HG03060 (cell line): ENCODE measurements around the gene STAT5B.
"Not testable (repeated sequence)": the region's sequence is repeated elsewhere in the genome, so short reads cannot be mapped to it uniquely, and the experiment has no call there.

Experiments used
- ATAC-seq: cut with Tn5 transposase; IDR thresholded peaks from one replicate; pipeline ENCODE4 v1.9.1; 2021; ENCODE audit warnings: low read depth, moderate number of reproducible peaks; ENCODE audit not compliant: unreplicated experiment

STAT5B gene

GRCh38 chr17:42276359-42276608, at the start of gene STAT5B:
TSS of gene STAT5B (minus strand) at chr17:42276391. CDS start at chr17:42232127, 44,264 bp downstream.
- ATAC-seq, result no peak

GRCh38 chr17:42325026-42325425, 48.8 kb upstream of the STAT5B start:
- ATAC-seq, result no peak

GRCh38 chr17:42323268-42323773, 47.1 kb upstream of the STAT5B start:
- ATAC-seq, result no peak

DNA sequence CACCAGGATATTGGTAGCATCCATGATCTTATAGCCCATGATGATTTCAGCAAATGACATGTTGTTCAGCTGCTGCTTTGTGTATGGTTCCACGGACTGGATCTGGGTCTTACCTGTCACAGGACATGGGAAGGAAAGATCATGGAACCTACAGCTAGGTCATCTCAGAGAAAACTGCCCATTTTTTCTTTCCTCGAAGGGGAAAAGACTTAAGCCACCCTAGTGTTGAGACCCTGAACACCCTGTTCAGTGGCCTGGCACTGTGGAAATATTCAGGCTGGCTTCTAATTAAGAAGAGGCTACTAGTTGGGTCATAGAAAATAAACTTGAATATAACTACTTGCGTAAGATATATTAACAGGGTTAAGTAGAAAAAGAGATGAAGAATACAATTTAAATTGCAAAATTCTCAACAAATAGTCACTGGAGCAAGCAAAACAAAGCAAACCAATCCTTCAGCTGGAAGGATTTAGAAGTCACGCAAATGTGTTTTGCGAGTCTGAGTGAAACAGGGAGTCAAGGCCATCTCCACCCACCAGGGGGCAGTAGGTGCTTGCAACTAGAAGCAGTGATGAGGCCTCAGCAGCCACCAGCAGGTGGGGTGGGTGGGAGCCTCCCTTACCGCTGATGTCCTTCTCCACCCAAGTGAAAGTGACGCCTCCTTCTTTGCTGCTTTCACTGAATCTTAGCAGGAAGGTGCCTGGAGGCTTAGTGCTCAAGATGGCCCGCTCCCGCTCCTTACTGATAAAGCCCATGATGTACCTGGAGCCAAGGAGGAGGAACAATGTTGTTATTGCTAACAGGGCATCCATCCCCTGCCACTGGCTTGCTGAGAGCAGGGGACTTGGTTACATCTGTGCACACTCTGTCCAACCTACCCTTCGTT, 46.4 kb upstream of the STAT5B start:
- peak; percentile 61 for ATAC-seq

DNA sequence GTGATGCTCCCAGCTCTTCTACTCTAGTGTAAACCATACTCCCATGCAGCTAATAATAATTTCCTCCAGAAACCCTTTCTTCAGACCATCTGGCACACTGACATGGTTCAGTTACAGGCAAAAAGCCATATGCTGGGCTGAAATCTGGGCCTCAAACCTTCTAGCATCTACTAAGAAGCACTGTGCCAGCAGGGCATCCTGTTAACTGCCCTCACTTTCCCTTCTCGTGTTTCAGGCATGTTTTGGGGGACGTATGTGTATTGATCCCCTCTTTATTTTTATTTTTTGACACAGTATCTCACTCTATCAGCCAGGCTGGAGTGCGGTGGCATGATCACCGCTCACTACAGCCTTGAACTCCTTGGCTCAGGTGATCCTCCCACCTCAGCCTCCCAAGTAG, 45.4 kb upstream of the STAT5B start:
- ATAC-seq, result no peak

- ATAC-seq, result not testable (repeated sequence)
Observed at GRCh38 chr17:42317967-42318366, 41.8 kb upstream of the STAT5B start.

GRCh38 chr17:42317266-42317845, 41.2 kb upstream of the STAT5B start:
- ATAC-seq, result no peak

DNA sequence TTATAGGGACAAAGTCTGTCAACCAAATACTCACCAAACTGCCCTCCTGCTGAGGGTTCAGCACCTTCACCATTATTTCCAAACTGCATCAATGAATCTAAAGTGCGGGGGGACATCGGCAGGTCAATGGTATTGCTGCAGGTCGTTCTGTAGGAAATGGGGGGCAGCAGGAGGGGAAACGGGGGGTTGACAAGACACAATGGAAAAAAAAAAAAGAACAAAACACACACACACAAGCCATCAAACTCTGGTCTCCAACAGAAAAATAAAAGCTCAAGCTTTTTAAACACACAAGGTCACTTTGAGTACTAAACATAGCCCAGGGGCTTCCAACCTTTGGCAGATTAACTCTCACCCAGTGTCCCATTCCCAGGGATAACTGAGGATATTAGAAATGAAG, 40.6 kb upstream of the STAT5B start:
- no peak for ATAC-seq

GRCh38 chr17:42315402-42316156, 39.4 kb upstream of the STAT5B start:
- ATAC-seq, result no peak

GRCh38 chr17:42313773-42314566, 37.8 kb upstream of the STAT5B start:
- no peak for ATAC-seq

GRCh38 chr17:42313389-42313772, 37.2 kb upstream of the STAT5B start:
- ATAC-seq, result no peak

DNA sequence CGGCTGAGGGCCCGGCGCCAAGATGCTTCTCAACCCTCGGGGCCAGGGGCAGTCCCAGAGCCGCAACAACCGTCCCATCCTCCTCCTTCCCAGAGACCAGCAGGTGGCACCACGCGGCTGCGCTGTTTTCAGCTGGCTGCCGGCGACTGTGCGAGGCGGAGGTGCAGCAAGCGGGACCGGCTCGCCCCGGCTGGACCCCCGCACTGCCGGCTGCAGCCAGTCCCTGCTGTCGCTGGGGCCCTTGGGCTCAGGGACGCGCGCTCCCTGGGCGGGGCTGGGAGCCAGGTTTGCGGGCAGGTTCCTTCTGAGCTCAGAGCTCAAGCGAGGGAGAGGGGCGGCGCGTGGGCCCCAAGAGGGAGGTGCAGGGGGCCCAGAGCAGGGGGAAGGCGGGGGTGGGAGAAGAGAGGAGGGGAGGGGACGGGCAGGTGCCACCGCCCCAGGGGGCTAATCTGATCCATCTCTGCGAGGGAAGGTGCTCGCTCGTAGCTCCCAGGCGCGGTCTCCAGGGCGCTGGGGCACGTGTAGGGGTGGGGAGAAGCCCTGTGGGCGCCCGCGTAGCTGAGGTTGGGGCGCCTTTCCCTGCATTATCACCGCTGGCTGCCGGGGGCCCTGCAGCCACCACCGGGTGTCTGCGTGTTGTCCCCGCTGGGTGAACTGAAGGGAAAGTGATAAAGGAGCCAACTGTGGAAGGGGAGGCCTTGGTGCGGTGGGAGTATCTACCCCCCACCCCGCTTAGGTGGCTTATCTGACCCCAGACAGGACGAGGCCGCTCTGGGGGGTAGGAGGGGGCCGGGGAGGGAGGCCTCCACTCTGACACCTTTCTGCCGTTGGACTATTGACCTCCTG, 36.3 kb upstream of the STAT5B start:
- no peak for ATAC-seq

GRCh38 chr17:42312035-42312284, 35.8 kb upstream of the STAT5B start:
- ATAC-seq, result no peak

- ATAC-seq, result no peak
Observed at GRCh38 chr17:42311240-42312034, 35.2 kb upstream of the STAT5B start.

DNA sequence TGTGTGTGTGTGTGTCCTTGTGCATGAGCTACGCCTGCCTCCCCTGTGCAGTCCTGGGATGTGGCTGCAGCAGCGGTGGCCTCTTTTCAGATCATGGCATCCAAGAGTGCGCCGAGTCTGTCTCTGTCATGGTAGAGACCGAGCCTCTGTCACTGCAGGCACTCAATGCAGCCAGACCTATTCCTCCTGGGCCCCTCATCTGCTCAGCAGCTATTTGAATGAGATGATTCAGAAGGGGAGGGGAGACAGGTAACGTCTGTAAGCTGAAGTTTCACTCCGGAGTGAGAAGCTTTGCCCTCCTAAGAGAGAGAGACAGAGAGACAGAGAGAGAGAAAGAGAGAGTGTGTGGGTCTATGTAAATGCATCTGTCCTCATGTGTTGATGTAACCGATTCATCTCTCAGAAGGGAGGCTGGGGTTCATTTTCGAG, 34.6 kb upstream of the STAT5B start:
- no peak for ATAC-seq

DNA sequence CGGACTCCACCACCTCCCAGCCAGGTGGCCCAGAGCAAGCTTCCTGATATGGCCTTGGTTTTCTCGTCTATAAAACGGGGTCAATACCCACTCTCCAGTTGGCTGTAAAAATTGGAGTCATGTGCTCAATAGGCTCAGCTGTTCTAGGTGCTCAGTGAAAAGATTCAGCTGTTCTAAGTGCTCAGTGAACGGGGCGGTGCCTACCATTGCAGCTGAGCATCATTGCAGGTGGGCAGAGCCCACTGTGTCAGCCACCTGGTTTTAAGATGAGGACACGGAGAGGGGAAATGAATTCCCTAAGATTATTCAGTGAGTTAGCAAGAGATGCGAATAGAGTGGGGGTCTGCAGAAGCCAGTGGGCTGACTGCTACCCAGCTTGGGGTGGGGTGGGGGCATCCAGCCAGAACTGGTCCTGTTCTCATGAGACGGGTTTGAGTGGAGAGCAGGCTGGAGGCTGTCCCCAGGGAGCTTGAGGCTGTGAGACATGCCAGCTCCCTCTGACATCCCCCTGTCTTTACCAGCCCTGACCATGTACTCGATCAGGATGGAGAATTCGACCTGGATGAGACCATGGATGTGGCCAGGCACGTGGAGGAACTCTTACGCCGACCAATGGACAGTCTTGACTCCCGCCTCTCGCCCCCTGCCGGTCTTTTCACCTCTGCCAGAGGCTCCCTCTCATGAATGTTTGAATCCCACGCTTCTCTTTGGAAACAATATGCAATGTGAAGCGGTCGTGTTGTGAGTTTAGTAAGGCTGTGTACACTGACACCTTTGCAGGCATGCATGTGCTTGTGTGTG, 34.0 kb upstream of the STAT5B start:
- ATAC-seq, result no peak

- no peak for ATAC-seq
Observed at GRCh38 chr17:42309142-42309541, 33.0 kb upstream of the STAT5B start.

DNA sequence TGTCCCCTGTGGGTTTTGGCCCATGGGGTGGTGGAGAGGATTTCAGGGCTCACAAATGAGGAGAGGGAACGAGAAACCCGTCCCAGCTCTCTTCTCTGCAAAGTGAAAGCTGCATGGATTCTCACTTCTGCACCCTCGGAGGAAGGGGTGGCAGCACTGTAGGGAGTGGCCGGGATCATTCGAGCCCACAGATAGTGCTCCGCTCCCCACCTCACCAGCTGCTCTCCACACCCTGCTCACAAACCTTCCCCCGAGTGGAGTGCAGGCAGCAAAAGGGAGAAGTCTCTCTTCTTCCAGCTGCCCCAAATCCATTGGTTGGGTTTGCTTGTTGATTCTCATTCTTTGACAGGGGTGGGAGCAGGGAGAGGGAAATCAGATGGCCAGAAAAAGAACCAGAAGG, 32.3 kb upstream of the STAT5B start:
- no peak for ATAC-seq
